Peyer's patch (tissue), 4 donors: ENCODE results near the gene MED14. TPM values are rescaled to one million over a fixed set of nuclear protein-coding genes. Genes with fewer than 3 reads are reported as not detected.
"Not testable (repeated sequence)": the region's sequence is repeated elsewhere in the genome, so short reads cannot be mapped to it uniquely, and the experiment has no call there.

Source experiments
- DNase-seq, 3 donors: peaks; one replicate each; pipeline ENCODE4 v3.0.0-alpha.2; 2017 to 2019
- H3K27ac ChIP-seq, 4 donors: fragments of 200-600 bp; sonication (generic); one replicate each; pipeline ENCODE4 v1.5.1; 2016 to 2019
- H3K27me3 ChIP-seq, 2 donors: fragments of 200-600 bp; sonication (generic); one replicate each; pipeline ENCODE4 v1.5.1; 2019
- H3K36me3 ChIP-seq, 3 donors: fragments of 200-600 bp; sonication (generic); one replicate each; pipeline ENCODE4 v1.5.1; 2016 to 2019
- H3K4me1 ChIP-seq, 4 donors: fragments of 200-600 bp; sonication (generic); one replicate each; pipeline ENCODE4 v1.5.1; 2016 to 2019
- H3K4me3 ChIP-seq, 4 donors: fragments of 200-600 bp; sonication (generic); 1 replicate in 3 of 4; 2 replicates in 1 of 4; pipeline ENCODE4 v1.5.1; 2016 to 2019; ENCODE audit warnings: mild to moderate bottlenecking in 1 of 4
- H3K9me3 ChIP-seq, 4 donors: fragments of 200-600 bp; sonication (generic); one replicate each; pipeline ENCODE4 v1.5.1; 2016 to 2019; ENCODE audit warnings: mild to moderate bottlenecking in 1 of 4
- CTCF ChIP-seq, 6 experiments: fragments of 450-650 bp in 4 of 6; fragments of 200-600 bp in 2 of 6; sonication (generic) in 1 of 6; IDR thresholded peaks; one replicate each; pipeline ENCODE4 v1.5.1; 2017 to 2019; ENCODE audit warnings: antibody characterized with exemption in 6 of 6, mild to moderate bottlenecking in 3 of 6, moderate library complexity in 1 of 6
- POLR2A ChIP-seq, 2 donors: fragments of 450-650 bp; IDR thresholded peaks; one replicate each; pipeline ENCODE4 v1.5.1; 2017; ENCODE audit warnings: antibody characterized with exemption in 2 of 2, mild to moderate bottlenecking in 2 of 2, moderate library complexity in 2 of 2
- total RNA-seq, 4 donors: library from RNA; depleted of rRNA; stranded (reverse); fragments of >200 nt; gene quantifications; one replicate each; pipeline ENCODE4 v1.1.0, GENCODE V29; 2016

Gene MED14
- total RNA-seq, 4 donors from 2014 or later: 33.8 to 98.1 (median 83.2) TPM

GRCh38 chrX:40746521-40746920, 11.2 kb upstream of the MED14 start:
- DNase-seq: no peak
- H3K9me3 ChIP-seq: no peaks in the 10 kb centered on the region
- H3K36me3 ChIP-seq: no peaks in the 10 kb centered on the region
- H3K4me1 ChIP-seq: no peaks in the 10 kb centered on the region
- TF ChIP-seq CTCF (IDR thresholded peaks at IDR 0.05) (no peak), POLR2A (IDR thresholded peaks at IDR 0.05) (no peak)
- no peaks in the 10 kb centered on the region for H3K27me3 ChIP-seq
- H3K27ac ChIP-seq: no peak overlapping the region
- no peak overlapping the region for H3K4me3 ChIP-seq

- H3K27ac ChIP-seq: peak overlapping the region; percentile 90 to 98 (median 93)
- H3K36me3 ChIP-seq: no peaks in the 10 kb centered on the region
- no peaks in the 10 kb centered on the region for H3K9me3 ChIP-seq
- DNase-seq: no peak
- H3K27me3 ChIP-seq: no peaks in the 10 kb centered on the region
- H3K4me3 ChIP-seq: peak overlapping the region; percentile 63 to 93 (median 72)
- no peak for TF ChIP-seq POLR2A (IDR thresholded peaks at IDR 0.05)
- no peak for TF ChIP-seq CTCF (IDR thresholded peaks at IDR 0.05)
- peaks cover 0 to 20% (median 0%) of the 10 kb centered on the region in 4 donors for H3K4me1 ChIP-seq
Observed at GRCh38 chrX:40736170-40736505, 796 bp upstream of the MED14 start.

- Histone ChIP-seq H3K27ac (peak overlapping the region; percentile 90 to 98 (median 93)), H3K27me3 (no peaks in the 10 kb centered on the region), H3K9me3 (no peaks in the 10 kb centered on the region), H3K4me3 (peak overlapping the region; percentile 63 to 93 (median 72)), H3K36me3 (no peaks in the 10 kb centered on the region), H3K4me1 (peaks cover 0 to 26% (median 0%) of the 10 kb centered on the region in 4 donors)
- DNase-seq: peak in 2 of 3 donors; percentile 49 to 62
- TF ChIP-seq POLR2A (IDR thresholded peaks at IDR 0.05): no peak
Observed at GRCh38 chrX:40734971-40735324, 394 bp downstream of the MED14 start.

GRCh38 chrX:40733706-40734105, 1.6 kb downstream of the MED14 start:
- H3K36me3 ChIP-seq: no peaks in the 10 kb centered on the region
- H3K27ac ChIP-seq: peak overlapping the region in 1 of 4 donors; percentile 1
- peaks cover 0 to 31% (median 0%) of the 10 kb centered on the region in 4 donors for H3K4me1 ChIP-seq
- H3K4me3 ChIP-seq: peak overlapping the region in 3 of 4 donors; percentile 63 to 93 (median 78)
- no peaks in the 10 kb centered on the region for H3K27me3 ChIP-seq
- no peaks in the 10 kb centered on the region for H3K9me3 ChIP-seq
- DNase-seq: no peak
- TF ChIP-seq POLR2A (IDR thresholded peaks at IDR 0.05): no peak
- TF ChIP-seq CTCF (IDR thresholded peaks at IDR 0.05): no peak

GRCh38 chrX:40732499-40732898, 2.8 kb downstream of the MED14 start:
- H3K4me3 ChIP-seq, H3K27ac ChIP-seq, DNase-seq, H3K36me3 ChIP-seq, H3K9me3 ChIP-seq, H3K27me3 ChIP-seq: not testable (repeated sequence)
- peaks cover 0 to 35% (median 0%) of the 10 kb centered on the region in 4 donors for H3K4me1 ChIP-seq

GRCh38 chrX:40729598-40730584, 5.5 kb downstream of the MED14 start:
- peaks cover 0 to 35% (median 0%) of the 10 kb centered on the region in 4 donors for H3K4me1 ChIP-seq
- DNase-seq: no peak
- H3K4me3 ChIP-seq: peak overlapping the region in 2 of 4 donors; percentile 4 to 17
- no peaks in the 10 kb centered on the region for H3K27me3 ChIP-seq
- TF ChIP-seq POLR2A (IDR thresholded peaks at IDR 0.05) (peak in 1 of 2 donors; percentile 13), CTCF (IDR thresholded peaks at IDR 0.05) (no peak)
- H3K9me3 ChIP-seq: no peaks in the 10 kb centered on the region
- H3K27ac ChIP-seq: peak overlapping the region in 3 of 4 donors; percentile 22 to 43 (median 31)
- no peaks in the 10 kb centered on the region for H3K36me3 ChIP-seq
